ENCODE data around the gene CORO1C. TPM values are rescaled to one million over a fixed set of nuclear protein-coding genes. Genes with fewer than 3 reads are reported as not detected.

The CORO1C gene
- polyA plus RNA-seq, 2 of the 4 experiments (the other 2 are of a cell fraction), result 166 to 245 TPM

DNA sequence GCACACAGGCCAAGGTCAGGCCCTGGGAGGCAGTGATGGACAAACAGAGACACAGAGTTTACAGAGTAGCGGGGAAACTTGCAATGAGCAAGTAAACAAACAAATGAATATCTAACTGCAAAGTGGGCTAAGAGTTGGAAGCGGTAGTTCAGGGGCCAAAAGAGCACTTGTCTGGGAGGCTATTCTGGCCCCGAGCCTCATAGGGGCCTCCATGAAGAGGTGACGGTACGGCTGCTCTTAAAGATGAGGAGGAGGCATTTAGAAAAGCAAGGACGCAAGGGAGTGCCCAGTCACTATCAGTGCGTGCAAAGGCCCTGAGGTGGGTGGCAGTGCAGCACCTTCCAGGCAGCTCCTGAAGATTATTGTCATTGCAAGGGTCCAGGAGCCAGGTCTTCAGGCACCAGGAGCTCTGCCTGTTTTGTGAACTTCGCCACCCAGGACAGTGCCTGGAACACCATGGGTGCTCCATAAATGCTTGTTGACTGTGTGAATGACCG, 129.1 kb downstream of the CORO1C start (continued):
- TF ChIP-seq, protein P1, sequence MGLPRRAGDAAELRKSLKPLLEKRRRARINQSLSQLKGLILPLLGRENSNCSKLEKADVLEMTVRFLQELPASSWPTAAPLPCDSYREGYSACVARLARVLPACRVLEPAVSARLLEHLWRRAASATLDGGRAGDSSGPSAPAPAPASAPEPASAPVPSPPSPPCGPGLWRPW (IDR thresholded peaks at IDR 0.05), result no peak

- ChIA-PET POLR2A (no interaction called here), CTCF (interaction anchor here (17.9 kb wide), 1 partner anchor 18 kb away, joined by 166 read pairs; no protein-coding TSS in a partner anchor)
- no peak for DNase-seq (ENCODE audit: low read depth in 1 of 2, low spot score in 1 of 2)
- FAIRE-seq, result no peak
- Histone ChIP-seq H3K4me2 (no peak overlapping the region), H3K4me3 (no peak overlapping the region), H3K9me3 (no peaks in the 10 kb centered on the region), H3K27ac (no peak overlapping the region), H3K4me1 (no peaks in the 10 kb centered on the region)
- WGBS (ENCODE audit: missing lambda C conversion rate), result 61% methylated on average over 4 of the region's 4 CpGs
- ATAC-seq, result no peak
- no peak for TF ChIP-seq MYC (IDR thresholded peaks at IDR 0.05; ENCODE audit: borderline replicate concordance, low read length)
- TF ChIP-seq POLR2A (IDR thresholded peaks at IDR 0.05; ENCODE audit: low read length), result no peak
- no peak for TF ChIP-seq HDAC2 (IDR thresholded peaks at IDR 0.05)
These were observed 130.7 kb downstream of the CORO1C start for GRCh38 chr12:108600702-108601007.

DNA sequence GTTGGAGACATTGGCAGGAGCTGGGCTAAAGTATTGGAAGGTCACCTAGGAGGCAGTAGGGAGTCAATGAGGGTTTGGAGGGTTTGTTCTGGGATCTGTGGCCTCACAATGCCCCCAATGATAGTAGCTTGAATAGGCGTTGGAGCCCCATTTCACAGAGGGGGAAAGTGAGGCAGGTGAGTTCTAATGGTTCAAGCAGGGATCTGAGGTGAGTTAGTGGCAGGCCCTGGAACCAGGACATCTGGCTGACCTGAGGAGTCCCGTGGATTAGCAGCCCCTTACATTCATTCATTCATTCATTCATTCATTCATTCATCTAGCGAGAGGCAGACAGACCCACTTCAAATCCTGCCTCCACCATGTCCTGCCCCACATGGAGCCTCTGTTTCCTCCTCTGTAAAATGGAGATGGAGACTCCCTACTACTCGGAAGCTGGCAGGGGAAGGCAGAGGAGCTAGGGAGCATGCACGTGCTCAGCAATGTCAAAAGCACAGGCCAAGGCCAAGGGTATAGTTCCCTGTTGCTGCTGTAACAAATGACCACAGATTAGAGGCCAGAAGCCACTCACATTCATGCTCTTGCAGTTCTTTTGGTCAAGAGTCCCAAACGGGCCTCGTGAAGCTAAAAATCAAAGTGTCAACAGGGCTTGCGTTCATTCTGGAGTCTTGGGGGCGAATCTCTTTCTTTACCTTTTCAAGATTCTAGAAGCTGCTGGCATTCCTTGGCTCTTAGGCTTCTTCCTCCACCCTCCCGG, 131.2 kb downstream of the CORO1C start:
- no peak for FAIRE-seq
- WGBS (ENCODE audit: missing lambda C conversion rate), result 64% methylated on average over 10 of the region's 10 CpGs

More for the DNA sequence above, 131.2 kb downstream of the CORO1C start:
- DNase-seq (ENCODE audit: low read depth in 1 of 2, low spot score in 1 of 2) (no peak), ATAC-seq (no peak; a peak in 1 of 6 replicates)
- Histone ChIP-seq H3K4me1 (no peaks in the 10 kb centered on the region), H3K9me3 (no peaks in the 10 kb centered on the region), H3K4me2 (no peak overlapping the region), H3K27ac (no peak overlapping the region), H3K4me3 (no peak overlapping the region)
- TF ChIP-seq FOSL2 (IDR thresholded peaks at IDR 0.05) (no peak), FOSL2 (CRISPR knock-in tag; IDR thresholded peaks at IDR 0.05) (no peak), TFCP2L1 (CRISPR knock-in tag; IDR thresholded peaks at IDR 0.05) (no peak), RARB (CRISPR knock-in tag; IDR thresholded peaks at IDR 0.05) (no peak), ZSCAN20 (CRISPR knock-in tag; IDR thresholded peaks at IDR 0.05) (no peak), BCL3 (IDR thresholded peaks at IDR 0.05) (no peak), POLR2AphosphoS2 (conservative IDR thresholded peaks at IDR 0.05; ENCODE audit: low read length) (no peak), RNF2 (IDR thresholded peaks at IDR 0.05; ENCODE audit: borderline replicate concordance, low read depth) (no peak), FOSB (CRISPR knock-in tag; IDR thresholded peaks at IDR 0.05) (no peak), KDM1A (IDR thresholded peaks at IDR 0.05; ENCODE audit: low read depth) (no peak), TP53 (CRISPR knock-in tag; IDR thresholded peaks at IDR 0.05) (no peak), FOXS1 (CRISPR knock-in tag; IDR thresholded peaks at IDR 0.05) (no peak), REST (IDR thresholded peaks at IDR 0.05) (no peak)
- TF ChIP-seq, protein P2, sequence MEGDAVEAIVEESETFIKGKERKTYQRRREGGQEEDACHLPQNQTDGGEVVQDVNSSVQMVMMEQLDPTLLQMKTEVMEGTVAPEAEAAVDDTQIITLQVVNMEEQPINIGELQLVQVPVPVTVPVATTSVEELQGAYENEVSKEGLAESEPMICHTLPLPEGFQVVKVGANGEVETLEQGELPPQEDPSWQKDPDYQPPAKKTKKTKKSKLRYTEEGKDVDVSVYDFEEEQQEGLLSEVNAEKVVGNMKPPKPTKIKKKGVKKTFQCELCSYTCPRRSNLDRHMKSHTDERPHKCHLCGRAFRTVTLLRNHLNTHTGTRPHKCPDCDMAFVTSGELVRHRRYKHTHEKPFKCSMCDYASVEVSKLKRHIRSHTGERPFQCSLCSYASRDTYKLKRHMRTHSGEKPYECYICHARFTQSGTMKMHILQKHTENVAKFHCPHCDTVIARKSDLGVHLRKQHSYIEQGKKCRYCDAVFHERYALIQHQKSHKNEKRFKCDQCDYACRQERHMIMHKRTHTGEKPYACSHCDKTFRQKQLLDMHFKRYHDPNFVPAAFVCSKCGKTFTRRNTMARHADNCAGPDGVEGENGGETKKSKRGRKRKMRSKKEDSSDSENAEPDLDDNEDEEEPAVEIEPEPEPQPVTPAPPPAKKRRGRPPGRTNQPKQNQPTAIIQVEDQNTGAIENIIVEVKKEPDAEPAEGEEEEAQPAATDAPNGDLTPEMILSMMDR (IDR thresholded peaks at IDR 0.05), result no peak
- TF ChIP-seq, protein P3, sequence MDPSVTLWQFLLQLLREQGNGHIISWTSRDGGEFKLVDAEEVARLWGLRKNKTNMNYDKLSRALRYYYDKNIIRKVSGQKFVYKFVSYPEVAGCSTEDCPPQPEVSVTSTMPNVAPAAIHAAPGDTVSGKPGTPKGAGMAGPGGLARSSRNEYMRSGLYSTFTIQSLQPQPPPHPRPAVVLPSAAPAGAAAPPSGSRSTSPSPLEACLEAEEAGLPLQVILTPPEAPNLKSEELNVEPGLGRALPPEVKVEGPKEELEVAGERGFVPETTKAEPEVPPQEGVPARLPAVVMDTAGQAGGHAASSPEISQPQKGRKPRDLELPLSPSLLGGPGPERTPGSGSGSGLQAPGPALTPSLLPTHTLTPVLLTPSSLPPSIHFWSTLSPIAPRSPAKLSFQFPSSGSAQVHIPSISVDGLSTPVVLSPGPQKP (IDR thresholded peaks at IDR 0.05; ENCODE audit: low read depth, low read length), result no peak
- ChIA-PET CTCF (interaction anchor here (17.9 kb wide), 1 partner anchor 19 kb away, joined by 166 read pairs; no protein-coding TSS in a partner anchor), POLR2A (no interaction called here)
